ENCODE data around the gene CAMK2D.
A peak's percentile ranks its signal among the peaks of the same experiment; 100 is the strongest.

Gene CAMK2D

DNA sequence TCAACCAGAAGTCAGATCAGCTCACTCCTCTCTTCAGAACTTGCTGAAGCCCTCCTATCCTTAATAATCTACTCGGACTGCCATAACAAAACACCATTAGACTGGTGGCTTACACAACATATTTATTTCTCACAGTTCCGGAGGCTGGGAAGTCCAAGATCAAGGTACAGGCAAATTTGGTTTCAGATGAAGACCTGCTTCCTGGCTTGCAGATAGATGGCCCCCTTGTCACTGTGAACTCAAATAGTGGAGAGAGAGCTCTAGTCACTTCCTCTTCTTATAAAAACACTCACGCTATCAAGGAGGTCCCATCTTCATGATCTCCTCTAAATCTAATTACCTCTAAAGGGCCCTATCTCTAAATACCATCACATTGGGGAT lies 125.1 kb downstream of the CAMK2D start:
- DNase-seq, result peak; percentile 2

DNA sequence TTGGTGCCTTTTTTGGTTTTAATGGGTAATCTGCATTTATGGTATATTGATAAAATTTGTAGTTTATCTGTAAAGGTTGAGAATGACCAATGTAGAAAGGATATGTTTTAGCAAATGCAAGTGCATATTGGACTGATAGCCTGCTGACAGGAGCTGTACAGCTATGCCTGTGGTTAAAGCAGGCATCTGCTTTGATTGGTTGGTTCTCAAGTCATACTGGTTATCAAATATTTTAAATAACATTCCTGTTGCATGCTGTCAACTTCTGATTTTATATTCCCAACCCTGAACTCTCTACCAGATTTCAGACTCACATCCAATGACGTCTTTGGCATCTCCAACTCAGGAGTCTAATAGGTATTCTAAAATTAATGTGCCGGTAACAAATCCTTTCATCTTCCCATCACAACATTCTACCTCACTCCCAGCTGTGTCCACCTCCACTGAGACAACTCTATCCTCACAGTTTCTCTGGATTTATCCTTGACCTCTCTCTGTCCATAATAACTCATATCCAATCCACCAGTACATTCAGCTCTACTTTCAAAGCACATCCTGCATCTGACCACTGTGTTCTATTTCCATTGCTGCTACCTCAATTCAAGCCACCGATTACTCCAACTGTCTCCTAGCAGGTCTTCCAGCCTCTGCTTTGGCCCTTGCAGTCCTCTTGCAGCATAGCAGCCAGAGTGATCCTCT lies 125.7 kb downstream of the CAMK2D start:
- DNase-seq, result no peak

DNA sequence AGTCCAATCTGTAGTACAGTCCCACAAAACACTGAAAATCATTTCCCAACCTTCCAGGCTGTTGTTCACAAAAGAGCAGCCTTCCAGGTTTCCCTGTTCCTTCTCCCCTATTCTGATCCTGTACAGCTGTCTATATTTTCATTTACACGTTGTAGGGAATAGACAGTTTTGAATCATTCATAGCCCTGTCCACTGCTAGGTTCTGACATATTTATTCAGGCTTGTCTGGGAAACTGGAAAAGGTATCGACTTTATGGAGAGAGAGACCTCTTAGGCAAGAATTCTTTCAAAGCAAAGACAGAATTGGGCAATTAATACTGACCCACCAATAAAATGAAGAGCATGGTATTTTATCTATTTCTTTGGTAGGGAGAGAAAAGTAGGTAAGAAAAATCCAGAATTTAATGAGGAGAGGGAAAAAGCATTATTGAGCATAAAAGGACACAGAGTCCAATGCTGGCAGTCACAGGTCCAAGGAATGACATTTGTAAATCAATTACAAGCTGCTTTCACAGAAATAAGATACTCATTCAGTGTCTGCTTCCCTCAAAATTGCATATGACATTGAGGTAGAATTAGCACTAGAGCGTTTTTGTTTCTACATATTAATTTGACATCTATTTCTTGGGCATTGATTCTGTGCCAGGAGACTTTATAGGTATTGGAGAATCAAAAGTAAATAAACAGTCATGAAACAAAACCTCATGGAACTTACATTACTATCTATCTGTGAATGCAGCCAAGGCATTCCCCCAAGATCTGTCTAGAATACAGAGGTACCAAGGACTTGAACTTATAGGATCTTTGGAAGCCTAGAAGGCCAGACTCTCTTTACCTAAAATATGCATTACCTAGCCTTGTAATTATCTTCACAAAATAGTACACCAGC lies 127.2 kb downstream of the CAMK2D start:
- DNase-seq, result no peak

DNA sequence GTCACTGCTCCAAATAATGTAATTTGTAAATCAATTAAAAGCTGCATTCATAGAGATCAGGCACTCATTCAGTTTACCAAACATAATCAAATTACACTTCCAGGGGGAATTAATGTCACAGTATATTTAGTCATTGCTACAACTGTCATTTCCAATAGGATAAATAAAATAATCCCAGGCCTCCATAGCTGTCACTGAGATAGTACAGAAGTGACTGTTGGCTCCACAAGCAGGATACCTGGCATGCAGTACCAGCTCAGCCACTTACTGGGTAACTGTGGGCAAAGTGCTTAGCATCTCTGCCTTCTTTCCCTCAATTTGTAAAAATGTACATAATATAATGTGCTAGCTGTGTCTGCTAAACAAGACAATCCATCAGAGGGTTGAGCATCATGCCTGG lies 128.1 kb downstream of the CAMK2D start:
- DNase-seq, result no peak

DNA sequence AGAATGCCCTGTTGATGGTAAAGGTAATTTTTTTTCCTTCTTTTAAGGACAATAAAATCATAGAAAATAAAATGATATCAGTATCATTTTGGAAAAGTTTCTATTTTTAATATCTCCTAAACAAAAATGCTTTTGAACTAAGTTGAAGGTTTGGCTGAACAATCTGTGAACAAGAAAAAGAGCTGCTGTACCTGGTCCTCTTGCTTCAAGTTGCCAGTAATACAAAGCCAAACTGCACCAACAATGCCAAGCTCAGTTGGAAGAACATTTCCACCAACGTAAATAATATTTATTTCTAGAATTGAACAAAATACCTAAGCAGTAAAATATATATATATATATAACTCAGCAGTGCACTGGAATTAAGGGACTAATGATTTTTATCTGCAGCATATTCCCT lies 132.8 kb downstream of the CAMK2D start:
- no peak for DNase-seq

DNA sequence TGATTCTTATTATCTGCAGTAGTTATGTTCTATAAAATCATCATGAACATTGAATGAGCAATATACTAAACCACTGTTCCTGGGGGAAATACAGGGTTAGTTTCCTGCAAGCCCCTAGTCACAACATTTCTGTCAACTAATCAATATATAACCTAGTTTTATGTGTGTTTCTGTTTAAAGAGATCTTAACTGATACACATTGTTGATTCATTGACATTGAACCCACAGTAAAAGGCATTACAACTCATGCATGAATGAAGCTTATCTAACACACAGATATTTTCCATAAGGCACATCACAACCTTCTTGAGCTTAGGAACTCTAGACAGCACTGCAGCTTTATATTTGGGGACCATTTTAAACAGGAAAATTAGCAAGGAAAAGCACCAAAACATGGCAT lies 134.2 kb downstream of the CAMK2D start:
- no peak for DNase-seq

DNA sequence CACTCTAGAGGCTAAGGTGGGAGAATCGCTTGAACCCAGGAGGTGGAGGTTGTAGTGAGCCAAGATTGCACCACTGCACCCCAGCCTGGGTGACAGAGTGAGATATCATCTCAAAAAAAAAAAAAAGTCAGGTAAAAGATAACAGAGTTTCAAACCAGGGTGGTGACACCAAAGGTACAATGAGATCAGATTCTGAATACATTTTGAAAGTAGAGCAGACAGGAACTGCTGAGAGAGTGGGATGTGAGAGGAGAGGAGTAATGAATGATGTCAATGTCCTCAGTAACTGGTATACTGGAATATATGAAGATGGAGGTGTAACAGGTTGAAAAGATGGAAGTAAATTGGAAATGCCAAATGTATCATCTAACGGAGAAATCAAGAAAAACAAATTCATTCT lies 135.6 kb downstream of the CAMK2D start:
- DNase-seq, result no peak

DNA sequence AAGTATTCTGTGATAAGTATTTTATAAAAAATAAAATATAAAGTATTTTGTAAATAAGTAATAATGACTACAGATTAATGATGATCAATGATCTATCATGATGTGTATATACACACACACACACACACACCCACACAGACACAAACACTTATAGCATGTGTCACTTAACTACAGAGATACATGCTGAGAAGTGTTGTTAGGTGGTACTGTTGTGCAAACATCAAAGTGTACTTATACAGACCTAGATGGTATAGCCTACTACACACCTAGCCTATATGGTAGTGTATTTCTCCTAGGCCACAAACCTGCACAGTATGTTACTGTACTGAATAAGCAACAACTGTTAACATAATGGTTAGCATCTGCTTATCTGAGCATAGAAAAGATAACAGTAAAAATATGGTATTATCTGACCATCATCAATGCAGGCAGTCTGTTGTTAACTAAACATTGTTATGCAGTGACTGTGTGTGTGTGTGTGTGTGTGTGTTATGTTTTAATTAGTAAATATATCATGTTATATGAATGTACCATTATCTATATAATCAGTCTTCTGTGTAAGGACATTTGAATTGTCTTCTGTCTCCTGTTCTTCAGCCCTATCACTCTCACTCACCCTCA lies 138.2 kb downstream of the CAMK2D start:
- no peak for DNase-seq

DNA sequence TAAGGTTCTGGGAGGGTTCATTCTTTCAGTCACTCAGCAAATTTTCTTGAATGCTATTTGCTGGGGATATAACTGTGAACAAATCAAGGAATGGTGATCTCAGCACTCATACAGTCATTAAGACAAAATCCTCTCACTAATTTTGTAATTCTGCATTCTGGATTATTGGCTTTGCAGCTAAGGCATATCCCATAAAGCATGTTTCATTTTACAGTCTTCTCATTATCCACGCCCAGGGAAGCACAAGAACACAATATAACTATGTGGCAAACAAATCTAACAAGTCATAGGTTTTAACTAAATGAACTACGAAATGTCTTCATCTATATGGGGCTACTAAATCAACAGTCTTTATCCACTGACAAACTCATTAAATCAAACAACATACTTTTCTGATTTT lies 139.9 kb downstream of the CAMK2D start:
- no peak for DNase-seq

DNA sequence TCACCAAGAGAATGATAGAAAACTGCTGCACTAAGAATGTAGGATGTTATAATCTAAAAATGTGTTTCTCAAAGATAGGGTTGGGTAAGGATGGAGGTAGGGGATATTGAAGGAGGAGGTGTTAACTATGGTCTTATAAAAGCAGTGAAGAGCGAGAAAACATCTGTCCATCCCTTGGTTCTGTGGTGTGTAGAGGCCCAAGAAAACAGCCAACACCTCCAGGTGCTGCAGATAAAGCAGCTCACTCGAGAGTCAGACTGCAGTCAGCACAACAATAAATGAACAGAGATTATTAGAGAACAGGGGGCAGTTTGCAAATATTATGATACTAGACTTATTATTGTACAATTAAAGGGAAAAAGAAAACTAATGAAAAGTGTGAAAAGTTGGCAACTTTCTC lies 141.5 kb downstream of the CAMK2D start:
- no peak for DNase-seq

DNA sequence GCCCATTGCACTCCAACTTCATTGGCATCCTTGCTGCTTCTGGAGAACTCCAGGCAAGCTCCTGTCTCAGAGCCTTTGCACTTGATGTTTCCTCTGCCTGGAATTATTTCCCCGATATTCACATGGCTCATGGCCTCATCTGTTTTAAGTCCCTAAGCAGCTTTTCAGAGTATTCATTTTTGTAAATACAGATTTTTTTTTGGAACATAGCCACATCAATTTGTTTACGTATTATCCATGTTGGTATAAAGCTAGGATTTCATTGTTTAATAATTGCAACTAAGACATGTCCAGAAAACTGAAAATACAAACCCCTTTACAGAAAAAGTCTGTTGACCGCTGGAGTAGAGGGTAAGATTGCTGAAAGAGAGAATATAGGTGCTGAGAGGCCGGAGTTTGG lies 142.0 kb downstream of the CAMK2D start:
- no peak for DNase-seq

DNA sequence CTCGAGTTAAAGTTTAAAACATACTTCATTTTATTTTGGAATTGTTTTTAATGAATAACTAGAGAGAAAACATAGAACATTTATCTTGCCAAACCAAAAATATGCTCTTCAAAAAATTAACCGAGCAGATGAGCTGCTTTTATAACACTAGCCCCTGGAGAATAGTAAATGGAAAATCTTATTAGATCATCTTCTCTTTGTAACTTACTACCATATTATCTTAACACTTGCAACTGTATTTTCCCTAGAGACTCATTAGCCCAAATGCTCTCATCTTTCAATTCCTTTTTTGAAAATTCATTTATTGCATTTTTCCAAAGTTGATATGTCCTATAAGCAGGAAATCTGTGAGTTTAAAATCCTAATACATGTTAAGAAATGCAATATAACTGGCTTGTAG lies 143.3 kb downstream of the CAMK2D start:
- DNase-seq, result no peak

DNA sequence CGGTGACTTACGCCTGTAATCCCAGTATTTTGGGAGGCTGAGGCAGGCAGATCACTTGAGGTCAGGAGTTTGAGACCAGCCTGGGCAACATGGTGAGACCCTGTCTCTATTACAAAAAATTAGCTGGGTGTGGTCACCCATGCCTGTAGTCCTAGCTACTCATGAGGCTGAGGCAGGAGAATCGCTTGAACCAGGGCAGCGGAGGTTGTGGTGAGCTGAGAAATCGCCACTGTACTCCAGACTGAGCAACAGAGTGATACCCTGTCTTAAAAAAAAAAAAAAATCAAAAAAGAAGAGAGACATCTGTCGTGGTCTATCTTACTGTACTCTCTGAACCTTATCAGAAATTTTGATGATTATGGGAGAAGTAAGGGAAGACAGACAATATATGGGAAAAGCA lies 144.3 kb downstream of the CAMK2D start:
- DNase-seq, result no peak

DNA sequence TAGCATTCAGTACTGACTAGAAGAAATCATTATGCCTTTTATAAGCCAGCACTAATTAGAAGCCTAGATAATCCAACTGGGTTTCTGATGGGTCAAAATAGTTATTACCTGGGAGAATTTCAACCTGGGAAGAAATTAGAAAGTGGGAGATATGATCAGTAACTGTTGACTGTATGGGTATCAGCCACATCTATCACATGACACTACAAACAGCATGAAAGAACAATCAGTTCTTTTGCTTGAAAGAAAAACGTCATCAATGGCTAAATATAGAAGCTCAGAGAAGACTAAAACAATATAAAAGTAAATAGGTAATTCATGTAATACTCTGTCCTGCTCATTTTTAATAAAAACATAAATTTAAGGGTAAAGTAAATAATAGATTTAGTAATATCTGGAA lies 145.1 kb downstream of the CAMK2D start:
- no peak for DNase-seq

DNA sequence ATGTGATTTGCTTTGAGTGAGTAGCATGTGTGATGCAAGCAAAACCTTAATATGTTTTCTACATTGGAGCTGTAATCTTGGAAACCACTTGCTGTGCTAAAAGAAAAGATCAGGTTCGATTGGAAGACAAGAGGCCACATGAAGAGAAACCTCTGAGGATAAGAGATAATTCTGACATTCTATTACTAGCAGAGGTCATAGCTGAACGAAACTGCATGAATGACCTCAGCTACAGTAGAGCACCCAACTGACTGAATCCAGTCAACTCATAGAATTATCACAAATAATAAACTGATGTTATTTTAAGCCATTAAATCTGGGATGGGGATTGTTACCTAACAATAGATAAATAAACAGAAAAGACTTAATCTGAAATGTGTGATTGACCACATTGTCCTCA lies 147.1 kb downstream of the CAMK2D start:
- no peak for DNase-seq

DNA sequence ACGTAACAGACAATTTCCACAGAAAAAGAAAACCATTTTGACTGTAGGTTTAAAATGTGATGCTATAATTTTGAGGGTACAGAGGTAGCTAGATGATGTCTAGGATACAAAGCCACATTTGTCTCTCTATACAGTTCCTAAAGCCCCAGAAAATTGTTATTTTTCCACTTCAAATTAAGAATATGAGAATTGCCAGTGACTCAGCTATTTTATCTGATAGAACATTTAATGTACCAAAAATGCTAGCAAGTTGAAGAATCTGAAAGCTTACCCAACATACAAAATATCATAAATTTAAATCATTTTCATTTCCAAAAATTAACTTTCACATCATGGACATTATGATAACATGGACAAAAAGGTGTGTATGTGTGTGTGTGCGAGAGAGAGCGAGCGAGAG lies 148.0 kb downstream of the CAMK2D start:
- DNase-seq, result no peak

DNA sequence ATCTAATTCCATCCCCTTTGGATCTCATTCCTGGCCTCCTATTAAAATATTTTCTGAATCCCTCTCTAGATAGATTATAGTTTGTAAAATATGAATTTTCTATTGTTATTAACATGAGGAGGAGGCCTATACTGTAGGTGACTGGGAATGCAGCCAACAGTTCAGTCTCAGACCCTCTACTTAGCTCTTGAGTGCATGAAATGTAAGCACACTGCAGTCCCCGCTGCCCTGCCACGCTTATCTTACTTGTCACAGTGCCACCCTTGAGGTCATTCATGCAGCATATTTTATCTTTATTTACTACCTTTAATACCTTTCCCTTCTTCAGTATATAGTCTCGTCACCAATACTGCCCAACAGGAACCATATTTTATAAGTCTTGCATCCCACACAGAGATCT lies 151.0 kb downstream of the CAMK2D start:
- no peak for DNase-seq

DNA sequence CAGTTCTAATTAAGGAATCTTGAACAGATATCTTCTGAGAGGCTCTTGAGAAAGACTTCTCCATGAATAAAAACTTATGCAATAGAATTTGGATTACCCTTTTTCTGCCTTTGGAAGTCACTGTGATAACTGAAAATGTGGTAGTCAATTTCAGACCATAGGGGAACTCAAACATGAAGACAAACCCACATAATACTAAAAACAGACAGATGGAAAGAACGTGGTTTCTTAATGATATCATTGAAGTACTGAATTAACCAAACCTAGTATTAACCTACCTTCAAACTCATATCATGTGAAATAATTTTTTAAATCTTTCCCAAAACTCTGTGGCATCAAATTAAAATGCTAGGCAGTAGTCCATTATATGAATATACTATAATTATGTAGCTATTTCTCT lies 153.5 kb downstream of the CAMK2D start:
- no peak for DNase-seq

DNA sequence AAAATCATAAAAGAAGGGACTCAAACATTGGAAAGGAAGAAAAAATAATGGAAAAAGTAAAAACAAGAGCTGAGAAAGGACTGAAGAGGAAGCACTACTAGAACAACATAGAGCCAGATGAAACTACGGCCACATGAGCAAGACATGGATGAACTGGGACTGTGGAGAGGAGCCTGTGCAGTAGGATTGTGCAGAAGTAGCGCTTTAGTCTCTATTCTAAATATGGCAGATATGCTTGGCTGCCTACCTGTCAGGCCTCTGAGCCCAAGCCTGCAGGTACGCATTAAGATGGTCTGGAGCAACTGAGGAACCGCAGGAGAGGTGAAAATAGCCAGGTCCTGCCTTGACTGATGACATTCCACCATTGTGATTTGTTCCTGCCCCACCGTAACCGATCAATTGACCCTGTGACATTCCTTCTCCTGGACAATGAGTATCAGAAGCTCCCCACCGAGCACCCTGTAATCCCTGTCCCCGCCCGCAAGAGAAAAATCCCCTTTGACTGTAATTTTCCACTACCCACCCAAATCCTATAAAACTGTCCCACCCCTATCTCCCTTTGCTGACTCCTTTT lies 154.3 kb downstream of the CAMK2D start:
- DNase-seq, result no peak

DNA sequence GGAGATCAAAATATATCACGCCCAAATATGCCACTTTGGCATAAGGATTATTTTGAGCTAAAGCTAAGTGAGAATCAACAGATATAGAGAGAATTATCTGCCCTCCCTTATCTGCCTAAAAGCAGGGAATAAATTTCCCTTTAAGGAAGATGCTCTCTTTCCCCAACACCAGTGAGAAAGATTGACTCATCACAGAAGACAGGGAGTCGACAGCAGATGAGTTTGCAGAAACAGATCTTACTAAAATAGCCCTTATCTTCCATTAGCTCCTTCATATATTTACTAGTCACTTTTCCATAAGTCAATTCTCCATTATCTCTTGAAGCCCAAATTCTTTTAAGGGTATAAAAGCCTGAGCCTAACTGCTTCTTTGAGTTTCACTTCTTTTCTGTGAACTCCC lies 156.6 kb downstream of the CAMK2D start:
- DNase-seq, result no peak

DNA sequence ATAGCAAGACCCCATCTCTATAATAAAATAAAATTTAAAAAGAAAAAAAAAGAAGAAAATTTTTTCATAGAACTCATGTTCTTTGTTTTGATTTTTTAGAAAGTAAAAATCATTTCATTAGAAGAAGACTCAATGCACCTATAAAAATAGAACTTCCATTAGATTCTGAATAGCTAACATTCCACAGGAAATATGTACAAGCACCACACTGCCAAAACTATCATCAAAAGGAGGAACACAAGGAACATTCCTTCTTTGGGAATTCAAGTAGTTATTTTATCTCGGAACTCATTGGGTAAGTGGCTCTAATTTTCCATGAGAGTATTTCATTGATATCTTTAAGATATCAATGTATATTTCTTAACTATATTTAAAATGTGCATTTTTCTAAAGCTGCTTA lies 157.6 kb downstream of the CAMK2D start:
- no peak for DNase-seq

DNA sequence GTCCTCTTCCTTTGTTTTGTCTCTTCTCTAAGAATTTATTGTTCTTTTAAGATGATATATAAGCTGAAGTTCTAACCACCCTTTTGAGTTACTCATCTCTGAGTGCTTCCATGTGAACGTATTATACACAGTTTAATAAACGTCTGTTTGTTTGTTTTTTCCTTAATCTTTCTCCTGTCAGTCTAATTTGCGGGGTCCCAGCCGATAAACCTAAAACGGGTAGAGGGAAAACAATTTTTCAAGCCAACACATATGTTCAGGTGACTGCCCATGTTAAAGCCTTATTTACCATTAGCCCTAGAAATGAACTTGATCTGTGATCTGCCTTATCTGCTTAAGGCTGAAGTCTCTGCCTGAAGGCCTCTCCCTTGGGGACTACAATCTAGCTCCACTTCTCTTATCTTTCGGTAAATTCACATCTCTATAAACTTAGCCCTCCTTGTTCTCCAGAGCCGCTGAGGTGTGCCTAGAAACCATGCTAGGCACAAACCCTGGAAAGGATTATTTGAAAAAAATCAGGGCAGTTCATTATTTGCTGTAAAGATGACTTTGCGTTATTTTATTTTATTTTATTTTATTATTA lies 158.8 kb downstream of the CAMK2D start:
- no peak for DNase-seq

DNA sequence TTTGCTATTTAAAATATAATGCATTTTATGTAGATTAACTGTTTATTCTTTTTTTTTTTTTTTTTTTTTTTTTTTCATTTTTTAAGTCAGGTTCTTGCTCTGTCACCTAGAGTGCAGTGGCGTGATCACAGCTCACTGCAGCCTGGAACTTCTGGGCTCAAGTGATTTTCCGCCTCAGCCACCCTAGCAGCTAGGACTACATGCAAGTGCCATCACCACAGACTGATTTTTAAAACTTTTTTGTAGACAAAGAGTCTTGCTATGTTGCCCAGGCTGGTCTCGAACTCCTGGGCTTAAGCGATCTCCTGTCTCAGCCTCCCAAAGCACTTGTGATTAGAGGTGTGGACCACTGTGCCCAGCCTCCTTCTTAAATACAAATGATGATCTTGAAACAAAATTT lies 159.9 kb downstream of the CAMK2D start:
- no peak for DNase-seq

Data from inflammatory macrophage treated with lipopolysaccharide for 4 hours (primary cell).